WTC11 (cell line): ENCODE measurements around the gene DARS1. TPM values are rescaled to one million over a fixed set of nuclear protein-coding genes. Genes with fewer than 3 reads are reported as not detected.

Experiments used
- ATAC-seq: fragments of 200-7000 bp; cut with Tn5 transposase; 2 replicates; pipeline ENCODE4 v1.10.0; 2021; ENCODE audit warnings: mild to moderate bottlenecking, moderate library complexity
- CTCF ChIA-PET: fragments of 300-600 bp; sonication (Branson Sonifier 250); formaldehyde crosslinking; loops from one replicate; lab custom pipeline; 2021; ENCODE audit warnings: antibody characterized with exemption; lab: Charles Lee
- POLR2A ChIA-PET: fragments of 350-600 bp; sonication (Branson Sonifier 250); formaldehyde crosslinking; loops from one replicate; lab custom pipeline; 2021; ENCODE audit warnings: antibody characterized with exemption; lab: Charles Lee
- DNase-seq: peaks from one replicate; pipeline ENCODE4 v3.0.0; 2021; ENCODE audit warnings: low spot score
- H3K27ac Mint-ChIP-seq: 2 replicates; pipeline ENCODE4 v1.8.0; 2021; ENCODE audit warnings: mixed read lengths
- H3K27me3 Mint-ChIP-seq: 2 replicates; pipeline ENCODE4 v1.8.0; 2021; ENCODE audit warnings: low read depth, mild to moderate bottlenecking, moderate library complexity, mixed read lengths
- H3K36me3 Mint-ChIP-seq: 2 replicates; pipeline ENCODE4 v1.8.0; 2021; ENCODE audit warnings: mixed read lengths
- H3K4me1 Mint-ChIP-seq: 2 replicates; pipeline ENCODE4 v1.8.0; 2022; ENCODE audit warnings: mixed read lengths
- H3K4me3 Mint-ChIP-seq: 2 replicates; pipeline ENCODE4 v1.8.0; 2021; ENCODE audit warnings: mild to moderate bottlenecking, moderate library complexity, mixed read lengths
- H3K9me3 Mint-ChIP-seq: 2 replicates; pipeline ENCODE4 v1.8.0; 2021; ENCODE audit warnings: mixed read lengths
- ATF6 ChIP-seq: sonication (generic); formaldehyde crosslinking; IDR thresholded peaks from 2 replicates; pipeline ENCODE4 v1.8.1; 2023; ENCODE audit warnings: mild to moderate bottlenecking, missing genetic modification reagents
- E2F4 ChIP-seq: sonication (generic); formaldehyde crosslinking; IDR thresholded peaks from 2 replicates; pipeline ENCODE4 v1.8.1; 2022; ENCODE audit warnings: low read depth, mild to moderate bottlenecking, moderate library complexity, missing genetic modification reagents, borderline replicate concordance
- EMX1 ChIP-seq: fragments of 250-450 bp; sonication (Bioruptor Pico); IDR thresholded peaks from 2 replicates; pipeline ENCODE4 v1.8.0; 2021; ENCODE audit warnings: mild to moderate bottlenecking
- FOXP4 ChIP-seq: sonication (generic); formaldehyde crosslinking; IDR thresholded peaks from 2 replicates; pipeline ENCODE4 v1.8.0; 2022; ENCODE audit warnings: mild to moderate bottlenecking, missing genetic modification reagents
- MYBL2 ChIP-seq: sonication (generic); formaldehyde crosslinking; IDR thresholded peaks from 2 replicates; pipeline ENCODE4 v1.8.1; 2023; ENCODE audit warnings: mild to moderate bottlenecking, moderate library complexity, missing genetic modification reagents
- NFATC4 ChIP-seq: fragments of 250-450 bp; sonication (Bioruptor Pico); IDR thresholded peaks from 2 replicates; pipeline ENCODE4 v1.9.0; 2021; ENCODE audit warnings: mild to moderate bottlenecking
- NFE2L1 ChIP-seq: sonication (generic); formaldehyde crosslinking; IDR thresholded peaks from 2 replicates; pipeline ENCODE4 v1.8.1; 2023; ENCODE audit warnings: missing genetic modification reagents
- NR1H2 ChIP-seq: sonication (generic); formaldehyde crosslinking; IDR thresholded peaks from 2 replicates; pipeline ENCODE4 v1.9.0; 2021; ENCODE audit warnings: mild to moderate bottlenecking, moderate library complexity, missing genetic modification reagents
- NR3C1 ChIP-seq: sonication (generic); formaldehyde crosslinking; conservative IDR thresholded peaks from 2 replicates; pipeline ENCODE4 v1.8.1; 2023; ENCODE audit warnings: low read depth, mild to moderate bottlenecking, missing genetic modification reagents
- RELA ChIP-seq: sonication (generic); formaldehyde crosslinking; IDR thresholded peaks from 2 replicates; pipeline ENCODE4 v1.8.1; 2022; ENCODE audit warnings: missing genetic modification reagents, mild to moderate bottlenecking, borderline replicate concordance
- RORB ChIP-seq: fragments of 250-450 bp; sonication (Bioruptor Pico); IDR thresholded peaks from 2 replicates; pipeline ENCODE4 v1.9.0; 2021; ENCODE audit warnings: mild to moderate bottlenecking
- SOX15 ChIP-seq: fragments of 250-450 bp; sonication (Bioruptor Pico); IDR thresholded peaks from 2 replicates; pipeline ENCODE4 v1.9.0; 2021; ENCODE audit warnings: mild to moderate bottlenecking
- TEAD1 ChIP-seq: sonication (generic); formaldehyde crosslinking; IDR thresholded peaks from 2 replicates; pipeline ENCODE4 v1.8.0; 2022; ENCODE audit warnings: mild to moderate bottlenecking, missing genetic modification reagents
- TP53 ChIP-seq: sonication (generic); formaldehyde crosslinking; IDR thresholded peaks from 2 replicates; pipeline ENCODE4 v1.8.1; 2023; ENCODE audit warnings: mild to moderate bottlenecking, missing genetic modification reagents
- USF1 ChIP-seq: sonication (generic); formaldehyde crosslinking; IDR thresholded peaks from 2 replicates; pipeline ENCODE4 v1.8.0; 2022; ENCODE audit warnings: mild to moderate bottlenecking, missing genetic modification reagents
- ZNF263 ChIP-seq: sonication (generic); formaldehyde crosslinking; IDR thresholded peaks from 2 replicates; pipeline ENCODE4 v1.8.1; 2022; ENCODE audit warnings: low read depth, mild to moderate bottlenecking, moderate library complexity, missing genetic modification reagents
- ZNF396 ChIP-seq: fragments of 250-450 bp; sonication (Bioruptor Pico); IDR thresholded peaks from 2 replicates; pipeline ENCODE4 v1.8.0; 2021; ENCODE audit warnings: mild to moderate bottlenecking, moderate library complexity, borderline replicate concordance
- ZNF512 ChIP-seq: sonication (generic); formaldehyde crosslinking; IDR thresholded peaks from 2 replicates; pipeline ENCODE4 v1.8.1; 2022; ENCODE audit warnings: missing genetic modification reagents, borderline replicate concordance
- ZSCAN18 ChIP-seq: fragments of 250-450 bp; sonication (Bioruptor Pico); IDR thresholded peaks from 2 replicates; pipeline ENCODE4 v2.1.2; 2022; ENCODE audit warnings: mild to moderate bottlenecking, moderate library complexity
- total RNA-seq: library from RNA; stranded (reverse); gene quantifications from 3 replicates; pipeline ENCODE4 v1.2.3, GENCODE V29; 2021

The DARS1 gene
- total RNA-seq, 1 experiment from 2014 or later = 80.9 TPM

- DNase-seq = no peak
- H3K27me3 Mint-ChIP-seq = no peaks in the 10 kb centered on the region
- no peak for ATAC-seq
- peak overlapping the region; percentile 41 for H3K4me3 Mint-ChIP-seq
- CTCF ChIA-PET = interaction anchor here (1.2 kb wide), 1 partner anchor 422 kb away, joined by 3 read pairs; no protein-coding TSS in a partner anchor
- H3K9me3 Mint-ChIP-seq = no peaks in the 10 kb centered on the region
- H3K27ac Mint-ChIP-seq = peak overlapping the region; percentile 89
- H3K4me1 Mint-ChIP-seq = peaks cover 56% of the 10 kb centered on the region
- TF ChIP-seq ZNF396 (no peak), E2F4 (no peak), TP53 (no peak), ATF6 (no peak), FOXP4 (no peak), NR1H2 (CRISPR knock-in tag) (no peak), SOX15 (CRISPR knock-in tag) (no peak), EMX1 (no peak), NR3C1 (CRISPR knock-in tag) (no peak), MYBL2 (CRISPR knock-in tag) (no peak)
- H3K36me3 Mint-ChIP-seq = peaks cover 2% of the 10 kb centered on the region; the same call in 1 of the 2 replicates
- POLR2A ChIA-PET = interaction anchor here (0.6 kb wide), 1 partner anchor 23 kb away, joined by 3 read pairs; the partner anchor contains the start of gene DARS1
Measured at GRCh38 chr2:135962366-135963123, 22.9 kb downstream of the DARS1 start.

GRCh38 chr2:135960656-135961551 lies 24.5 kb downstream of the DARS1 start:
- TF ChIP-seq RORB (CRISPR knock-in tag) = no peak
- no peak for TF ChIP-seq USF1 (CRISPR knock-in tag)
- TF ChIP-seq SOX15 (CRISPR knock-in tag) = no peak
- peak overlapping the region; percentile 89 for H3K27ac Mint-ChIP-seq
- peak overlapping the region; percentile 41 for H3K4me3 Mint-ChIP-seq
- H3K27me3 Mint-ChIP-seq = no peaks in the 10 kb centered on the region
- POLR2A ChIA-PET = interaction anchor here (0.6 kb wide), 2 partner anchors 123 to 502 kb away, joined by 3 to 4 read pairs; no protein-coding TSS in a partner anchor
- DNase-seq (no peak), ATAC-seq (peak; percentile 83)
- peaks cover 10% of the 10 kb centered on the region for H3K36me3 Mint-ChIP-seq
- CTCF ChIA-PET = interaction anchor here (0.5 to 0.8 kb wide), 2 partner anchors 37 to 47 kb away, joined by 3 read pairs; no protein-coding TSS in a partner anchor
- H3K4me1 Mint-ChIP-seq = peaks cover 56% of the 10 kb centered on the region
- no peaks in the 10 kb centered on the region for H3K9me3 Mint-ChIP-seq

GRCh38 chr2:135960150-135960549 lies 25.3 kb downstream of the DARS1 start:
- peaks cover 11% of the 10 kb centered on the region for H3K36me3 Mint-ChIP-seq
- no peak overlapping the region for H3K4me3 Mint-ChIP-seq
- peak overlapping the region; percentile 91 for H3K27ac Mint-ChIP-seq
- no peaks in the 10 kb centered on the region for H3K9me3 Mint-ChIP-seq
- POLR2A ChIA-PET = no interaction called here
- H3K27me3 Mint-ChIP-seq = no peaks in the 10 kb centered on the region
- CTCF ChIA-PET = no interaction called here
- no peak for ATAC-seq
- H3K4me1 Mint-ChIP-seq = peaks cover 53% of the 10 kb centered on the region
- no peak for DNase-seq
- TF ChIP-seq NFE2L1 = no peak
- no peak for TF ChIP-seq ZNF263 (CRISPR knock-in tag)
- TF ChIP-seq ZNF512 (CRISPR knock-in tag) = no peak
- no peak for TF ChIP-seq NFATC4 (CRISPR knock-in tag)
- TF ChIP-seq RELA (CRISPR knock-in tag) = no peak
- TF ChIP-seq ZSCAN18 (CRISPR knock-in tag) = no peak
- no peak for TF ChIP-seq TEAD1 (CRISPR knock-in tag)
